ENCODE results near the gene FAM135A.
A peak's percentile ranks its signal among the peaks of the same experiment; 100 is the strongest.

FAM135A gene

DNA sequence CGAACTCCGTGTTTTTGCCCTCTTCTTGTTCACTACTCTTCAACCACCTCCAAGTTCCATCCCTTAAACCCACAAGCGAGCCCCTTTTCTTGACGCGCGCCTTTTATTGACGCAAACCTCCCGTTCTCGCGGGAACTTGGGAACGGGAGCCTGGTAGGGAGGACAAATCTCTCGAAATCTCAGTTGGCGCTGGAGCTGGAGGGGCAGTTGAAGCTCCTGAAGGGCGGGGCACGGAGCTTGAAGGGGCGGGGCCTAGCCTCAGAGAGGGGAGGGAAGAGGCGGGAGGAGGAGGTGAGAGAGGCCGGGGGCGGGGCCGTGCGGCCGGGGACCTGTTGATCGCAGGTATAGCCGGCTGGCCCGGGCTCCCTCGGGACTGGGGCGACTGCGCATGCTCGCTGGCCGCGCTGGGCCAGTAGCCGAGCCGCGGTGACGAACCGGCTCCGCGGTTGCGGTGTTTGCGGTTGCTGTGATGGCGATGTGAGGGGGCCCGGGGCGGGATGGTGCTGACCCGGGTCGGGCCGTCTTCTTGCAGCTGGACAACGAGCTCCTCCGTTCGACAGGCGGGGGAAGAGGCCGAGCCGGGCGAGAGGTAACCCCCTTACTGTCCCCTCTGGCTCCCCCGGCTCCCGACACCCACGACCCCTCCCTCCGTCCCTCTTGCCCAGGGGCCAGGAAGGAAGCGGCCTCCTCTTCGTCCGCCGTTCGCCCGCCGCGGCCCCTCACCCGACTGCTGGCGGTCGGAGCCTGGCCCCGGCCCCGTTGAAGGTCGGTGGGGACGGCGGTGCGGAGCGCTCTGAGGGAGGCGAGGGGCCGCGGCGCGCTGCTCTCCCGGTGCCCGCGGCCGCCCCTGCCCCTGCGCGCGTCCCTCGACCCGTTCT, at the start of gene FAM135A:
Gene FAM135A, plus strand, starts transcription at position 395 of the 878 bp plus-strand sequence. CDS start 14,835 bp downstream, outside the sequence.
- Histone ChIP-seq H3K4me1 (ENCODE audit: insufficient read depth, low read length) (0 out of 2 replicates have a peak, but pooled peaks cover 4% of the 10 kb centered on the region), H3K9me3 (ENCODE audit: control insufficient read depth, insufficient read depth, low read length) (no peaks in the 10 kb centered on the region), H3K9ac (ENCODE audit: low read depth, low read length) (peak within 1 kb of the TSS; percentile 98), H3K36me3 (ENCODE audit: insufficient read depth, low read length) (no peaks in the 10 kb centered on the region)

DNA sequence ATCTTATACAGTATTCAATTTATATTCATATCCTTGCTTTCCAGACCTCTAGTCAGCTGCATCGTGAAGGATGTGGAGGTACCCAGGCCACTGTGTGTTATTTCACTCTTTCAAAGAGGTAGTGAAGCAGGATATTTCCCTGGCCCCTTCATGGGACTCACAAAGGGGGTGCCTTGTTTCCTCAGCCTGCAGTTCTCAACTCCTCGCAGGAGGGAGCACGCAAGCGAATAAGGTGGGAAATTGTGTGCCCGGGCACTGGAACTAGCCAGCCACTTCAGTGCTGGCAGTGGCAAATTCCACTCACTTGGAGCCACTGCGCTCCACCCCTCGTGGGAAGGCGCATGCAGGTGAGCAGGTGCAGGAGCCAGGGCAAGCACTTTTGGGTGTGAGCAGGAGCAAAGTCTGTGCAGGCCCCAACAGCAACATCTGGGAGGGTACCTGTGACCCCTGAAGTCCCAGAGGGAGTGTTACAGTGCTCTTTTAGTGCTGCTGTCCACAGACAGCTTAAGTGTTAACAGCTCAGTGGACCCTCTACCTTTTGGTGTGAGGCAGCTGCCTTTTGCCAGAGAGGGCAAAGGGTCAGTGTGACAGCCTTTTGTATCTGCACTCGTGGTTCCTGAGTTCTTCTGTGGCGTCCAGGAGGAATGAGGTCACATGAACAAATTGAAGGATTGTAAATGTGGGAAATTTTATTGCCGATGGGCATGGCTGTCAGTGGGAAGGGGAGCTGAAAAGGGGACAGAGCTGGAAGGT, 49.4 kb upstream of the FAM135A start:
- H3K4me1 ChIP-seq (ENCODE audit: insufficient read depth, low read length) = no peaks in the 10 kb centered on the region
- no peaks in the 10 kb centered on the region for H3K36me3 ChIP-seq (ENCODE audit: insufficient read depth, low read length)

DNA sequence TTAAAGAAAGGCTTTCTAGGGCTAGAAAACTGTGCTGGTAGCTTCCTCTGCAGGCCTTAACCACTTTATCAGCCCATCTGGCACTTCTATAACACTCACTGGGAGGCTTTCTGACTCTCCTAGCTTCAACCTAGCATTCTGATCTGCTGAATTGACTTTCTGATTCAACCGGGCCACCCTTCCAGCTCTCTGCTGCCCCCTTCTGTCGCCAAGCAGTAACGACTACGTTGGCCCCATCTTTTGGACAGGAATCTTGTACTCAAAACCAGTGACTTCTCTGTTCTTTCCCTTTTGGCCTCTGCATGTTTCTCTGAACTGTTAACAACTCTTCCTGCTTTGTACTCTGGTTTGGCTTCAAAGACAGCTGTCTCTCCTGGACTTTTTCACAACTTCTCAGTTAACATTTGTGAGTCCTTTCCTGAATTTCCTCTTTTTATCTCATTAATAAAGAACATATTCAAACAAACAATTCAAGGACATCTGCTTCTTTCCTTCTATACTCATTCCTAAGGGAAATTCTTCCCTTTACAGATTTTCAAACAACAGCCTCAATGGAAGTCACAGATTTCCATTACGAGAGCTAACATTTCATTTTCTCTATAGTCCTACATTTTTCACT, 43.9 kb upstream of the FAM135A start:
- no peaks in the 10 kb centered on the region for H3K36me3 ChIP-seq (ENCODE audit: insufficient read depth, low read length)
- H3K9me3 ChIP-seq (ENCODE audit: control insufficient read depth, insufficient read depth, low read length) = no peaks in the 10 kb centered on the region
- H3K9ac ChIP-seq (ENCODE audit: low read depth, low read length) = no peak overlapping the region
- no peaks in the 10 kb centered on the region for H3K4me1 ChIP-seq (ENCODE audit: insufficient read depth, low read length)

More for the DNA sequence above, 49.4 kb upstream of the FAM135A start:
- Histone ChIP-seq H3K9me3 (ENCODE audit: control insufficient read depth, insufficient read depth, low read length) (no peaks in the 10 kb centered on the region), H3K9ac (ENCODE audit: low read depth, low read length) (no peak overlapping the region)

DNA sequence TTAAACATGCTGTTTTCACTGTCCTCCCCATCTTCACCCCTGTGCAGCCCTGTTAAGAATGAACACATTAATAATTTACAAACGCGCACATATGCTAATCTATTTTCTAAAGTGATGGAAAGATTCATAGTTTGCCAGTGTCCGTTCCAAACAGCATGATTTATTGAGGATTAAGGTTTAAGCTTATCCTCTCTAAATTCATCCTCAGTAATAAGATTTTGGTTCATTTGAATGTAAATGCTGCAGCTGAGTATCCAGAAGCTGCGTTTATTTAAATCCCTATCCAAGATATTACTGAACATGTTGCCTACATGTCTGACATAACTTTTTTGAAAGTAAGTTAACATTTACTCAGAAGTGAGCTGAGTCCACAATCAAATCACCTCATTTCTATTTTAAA, 42.8 kb upstream of the FAM135A start:
- no peaks in the 10 kb centered on the region for H3K9me3 ChIP-seq (ENCODE audit: control insufficient read depth, insufficient read depth, low read length)
- no peak overlapping the region for H3K9ac ChIP-seq (ENCODE audit: low read depth, low read length)
- no peaks in the 10 kb centered on the region for H3K36me3 ChIP-seq (ENCODE audit: insufficient read depth, low read length)
- no peaks in the 10 kb centered on the region for H3K4me1 ChIP-seq (ENCODE audit: insufficient read depth, low read length)

DNA sequence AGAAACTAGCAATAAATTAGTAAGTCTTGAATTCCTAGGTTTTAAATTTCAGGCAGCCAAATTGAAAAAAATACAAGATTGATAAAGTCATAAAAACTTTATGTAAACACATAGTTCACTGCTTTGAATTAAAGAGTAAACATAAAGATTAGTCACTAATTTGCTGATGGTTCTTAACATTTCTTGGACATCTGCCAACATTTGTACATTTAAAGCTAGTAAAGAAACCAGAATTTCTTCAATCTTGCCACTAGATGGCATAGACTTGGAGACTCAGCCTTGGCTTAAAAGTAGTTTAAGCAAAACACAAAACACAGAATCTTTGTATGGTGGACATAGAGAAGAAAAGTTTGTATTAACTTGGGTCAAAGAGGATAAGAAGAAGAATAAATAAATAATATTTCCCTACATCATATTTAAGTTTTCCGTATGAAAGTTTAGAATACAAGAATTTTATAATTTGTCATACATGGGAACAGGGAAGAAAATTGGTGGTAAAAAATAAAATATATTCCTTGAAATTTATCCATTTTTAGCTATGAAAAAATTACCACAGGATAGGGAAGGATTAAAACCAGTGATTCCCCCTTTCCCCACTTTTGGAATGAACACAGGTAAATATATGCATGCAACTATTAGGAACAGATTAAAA, 41.7 kb upstream of the FAM135A start:
- Histone ChIP-seq H3K36me3 (ENCODE audit: insufficient read depth, low read length) (no peaks in the 10 kb centered on the region), H3K4me1 (ENCODE audit: insufficient read depth, low read length) (no peaks in the 10 kb centered on the region), H3K9ac (ENCODE audit: low read depth, low read length) (no peak overlapping the region), H3K9me3 (ENCODE audit: control insufficient read depth, insufficient read depth, low read length) (no peaks in the 10 kb centered on the region)

DNA sequence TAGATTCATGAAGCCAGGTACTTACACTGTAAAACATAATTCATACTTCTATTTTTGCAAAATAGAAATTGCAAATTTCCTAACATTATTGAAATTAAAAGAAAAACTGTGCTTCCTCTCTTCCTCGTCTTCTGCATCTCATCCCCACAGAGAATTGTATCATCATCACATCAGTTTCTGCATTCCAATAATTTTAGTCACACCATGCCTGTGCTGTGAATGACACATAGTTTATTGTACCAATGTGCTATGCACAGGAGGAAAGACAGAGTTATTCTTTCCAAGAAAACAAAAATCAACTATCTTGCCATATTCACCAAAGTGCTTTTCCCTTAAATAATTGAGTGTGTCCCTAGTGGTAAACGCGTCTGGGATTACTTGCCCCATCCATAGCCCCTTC, 38.1 kb upstream of the FAM135A start:
- Histone ChIP-seq H3K9me3 (ENCODE audit: control insufficient read depth, insufficient read depth, low read length) (no peaks in the 10 kb centered on the region), H3K4me1 (ENCODE audit: insufficient read depth, low read length) (no peaks in the 10 kb centered on the region), H3K9ac (ENCODE audit: low read depth, low read length) (no peak overlapping the region), H3K36me3 (ENCODE audit: insufficient read depth, low read length) (no peaks in the 10 kb centered on the region)

DNA sequence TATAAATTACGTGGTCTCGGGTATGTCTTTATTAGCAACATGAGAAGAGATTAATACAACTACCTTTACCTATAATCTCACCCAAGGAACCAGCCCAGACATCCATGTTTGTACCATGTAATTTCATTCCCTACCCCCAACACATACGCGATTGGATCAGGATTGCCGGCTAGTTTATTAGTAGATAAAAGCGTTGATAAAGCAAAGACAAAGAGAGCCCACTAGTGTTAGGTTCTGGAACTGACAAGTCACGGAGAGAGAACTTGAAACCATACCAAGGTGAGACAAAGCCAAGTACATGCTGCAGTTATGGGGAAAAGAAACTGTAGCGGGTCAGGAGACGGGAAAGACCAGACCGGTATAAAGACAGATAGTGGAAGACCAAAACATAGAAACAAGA, 37.4 kb upstream of the FAM135A start:
- no peaks in the 10 kb centered on the region for H3K36me3 ChIP-seq (ENCODE audit: insufficient read depth, low read length)
- H3K4me1 ChIP-seq (ENCODE audit: insufficient read depth, low read length) = no peaks in the 10 kb centered on the region
- H3K9me3 ChIP-seq (ENCODE audit: control insufficient read depth, insufficient read depth, low read length) = no peaks in the 10 kb centered on the region
- no peak overlapping the region for H3K9ac ChIP-seq (ENCODE audit: low read depth, low read length)

DNA sequence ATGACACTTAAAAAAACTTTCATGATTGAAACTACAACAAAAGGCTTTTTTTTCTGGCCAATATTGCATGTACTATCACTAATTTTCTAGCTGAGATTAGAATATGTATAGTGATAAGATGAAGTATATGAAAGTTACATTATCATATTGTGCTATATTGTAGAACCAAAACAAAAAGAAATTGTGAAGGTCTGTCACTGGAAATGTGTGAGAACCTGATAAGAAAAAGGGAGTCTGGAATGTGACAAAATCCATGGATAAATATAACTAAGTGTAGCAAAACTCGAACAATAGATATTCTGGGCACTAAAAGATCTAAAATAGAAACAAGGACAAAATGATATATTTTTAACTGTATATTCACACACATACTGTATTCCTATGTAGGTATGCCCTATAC, 36.7 kb upstream of the FAM135A start:
- no peaks in the 10 kb centered on the region for H3K36me3 ChIP-seq (ENCODE audit: insufficient read depth, low read length)
- H3K9ac ChIP-seq (ENCODE audit: low read depth, low read length) = no peak overlapping the region

DNA sequence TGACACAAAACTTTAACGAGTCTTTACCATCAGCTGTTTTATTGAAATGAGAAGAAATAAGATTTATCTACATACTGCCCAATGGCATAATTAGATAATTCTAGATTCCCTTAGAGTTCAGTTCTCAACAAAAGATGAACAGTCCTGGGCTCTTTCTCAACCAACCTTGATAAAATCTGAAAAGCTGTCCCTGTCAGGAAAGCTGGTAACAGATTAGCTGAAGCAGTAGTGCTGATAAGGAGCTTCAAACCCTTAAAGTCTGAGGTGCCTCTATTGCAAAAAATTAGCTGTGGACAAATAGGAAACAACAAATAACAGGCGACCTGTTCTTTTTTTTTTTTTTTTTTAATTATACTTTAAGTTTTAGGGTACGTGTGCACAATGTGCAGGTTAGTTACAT, 35.9 kb upstream of the FAM135A start:
- H3K9me3 ChIP-seq (ENCODE audit: control insufficient read depth, insufficient read depth, low read length) = no peaks in the 10 kb centered on the region
- H3K4me1 ChIP-seq (ENCODE audit: insufficient read depth, low read length) = no peaks in the 10 kb centered on the region
- H3K36me3 ChIP-seq (ENCODE audit: insufficient read depth, low read length) = no peaks in the 10 kb centered on the region
- no peak overlapping the region for H3K9ac ChIP-seq (ENCODE audit: low read depth, low read length)

More for the DNA sequence above, 36.7 kb upstream of the FAM135A start:
- Histone ChIP-seq H3K9me3 (ENCODE audit: control insufficient read depth, insufficient read depth, low read length) (no peaks in the 10 kb centered on the region), H3K4me1 (ENCODE audit: insufficient read depth, low read length) (no peaks in the 10 kb centered on the region)

DNA sequence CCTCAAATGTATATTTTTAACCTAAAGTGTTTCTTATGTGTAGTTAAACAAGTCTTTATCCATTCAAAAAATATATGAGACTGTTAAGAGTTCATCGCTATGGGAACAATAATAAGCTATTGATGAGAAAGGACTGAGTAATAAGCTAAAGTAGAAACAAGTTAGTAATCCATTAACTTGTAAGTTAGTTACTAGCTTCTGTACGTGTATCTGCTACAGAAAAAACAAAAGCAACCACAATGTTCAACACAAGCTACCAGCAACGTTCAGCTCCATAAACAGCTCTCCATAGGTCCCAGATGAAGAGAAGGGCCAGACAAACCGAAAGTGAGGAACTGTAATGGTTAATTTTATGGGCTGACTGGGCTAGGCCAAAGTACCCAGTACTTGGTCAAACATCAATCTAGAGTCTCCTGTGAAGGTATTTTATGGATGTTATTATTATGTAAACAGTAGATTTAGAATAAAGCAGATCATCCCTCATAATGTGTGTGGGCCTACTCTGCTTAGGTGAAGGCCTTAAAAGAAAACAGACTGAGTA, 33.8 kb upstream of the FAM135A start:
- Histone ChIP-seq H3K4me1 (ENCODE audit: insufficient read depth, low read length) (no peaks in the 10 kb centered on the region), H3K9me3 (ENCODE audit: control insufficient read depth, insufficient read depth, low read length) (no peaks in the 10 kb centered on the region), H3K36me3 (ENCODE audit: insufficient read depth, low read length) (no peaks in the 10 kb centered on the region), H3K9ac (ENCODE audit: low read depth, low read length) (no peak overlapping the region)

DNA sequence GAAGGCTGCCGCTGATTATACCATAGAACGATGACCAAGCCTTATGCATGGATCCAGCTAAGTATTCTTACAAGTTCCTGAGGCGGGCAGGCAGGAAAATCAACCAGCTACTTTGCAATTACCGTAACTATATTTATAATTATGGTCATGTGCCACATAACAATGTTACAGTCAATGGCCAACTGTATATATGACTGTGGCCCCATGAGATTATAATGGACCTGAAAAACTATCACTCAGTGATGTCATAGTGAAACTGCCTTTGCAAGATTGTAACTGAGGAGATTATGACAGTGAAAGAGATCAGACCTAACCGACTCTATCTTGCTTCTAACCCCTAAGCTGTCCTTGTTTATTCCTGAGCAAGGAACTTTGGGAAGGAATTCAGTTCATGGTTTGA, 33.1 kb upstream of the FAM135A start:
- H3K36me3 ChIP-seq (ENCODE audit: insufficient read depth, low read length) = no peaks in the 10 kb centered on the region

DNA sequence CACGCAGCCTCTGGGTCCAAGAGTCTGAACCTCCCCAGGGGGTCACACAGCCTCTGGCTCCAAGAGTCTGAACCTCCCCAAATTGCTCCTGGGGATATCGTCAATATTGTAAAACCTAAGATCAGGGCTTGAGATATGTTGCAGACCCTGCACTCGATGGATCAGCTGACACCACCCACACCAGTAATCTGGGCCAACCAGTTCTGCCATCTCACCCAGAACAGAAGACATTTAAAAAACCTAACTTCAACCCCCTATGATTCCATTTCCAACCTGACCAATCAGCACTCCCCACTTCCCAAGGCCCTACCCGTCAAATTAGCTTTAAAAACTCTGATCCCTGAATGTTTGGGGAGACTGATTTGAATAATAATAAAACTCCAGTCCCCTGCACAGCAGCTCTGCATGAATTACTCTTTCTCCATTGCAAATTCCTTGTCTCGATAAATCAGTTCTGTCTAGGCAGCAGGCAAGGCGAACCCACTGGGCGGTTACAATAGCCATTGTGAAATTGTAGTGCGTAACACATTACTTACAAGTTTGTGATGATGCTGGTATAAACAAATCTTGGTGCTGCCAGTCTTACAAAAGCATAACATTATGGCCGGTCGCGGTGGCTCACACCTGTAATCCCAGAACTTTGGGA, 32.4 kb upstream of the FAM135A start:
- Histone ChIP-seq H3K36me3 (ENCODE audit: insufficient read depth, low read length) (no peaks in the 10 kb centered on the region), H3K9me3 (ENCODE audit: control insufficient read depth, insufficient read depth, low read length) (no peaks in the 10 kb centered on the region), H3K4me1 (ENCODE audit: insufficient read depth, low read length) (no peaks in the 10 kb centered on the region), H3K9ac (ENCODE audit: low read depth, low read length) (no peak overlapping the region)

More for the DNA sequence above, 33.1 kb upstream of the FAM135A start:
- Histone ChIP-seq H3K9ac (ENCODE audit: low read depth, low read length) (no peak overlapping the region), H3K4me1 (ENCODE audit: insufficient read depth, low read length) (no peaks in the 10 kb centered on the region), H3K9me3 (ENCODE audit: control insufficient read depth, insufficient read depth, low read length) (no peaks in the 10 kb centered on the region)

DNA sequence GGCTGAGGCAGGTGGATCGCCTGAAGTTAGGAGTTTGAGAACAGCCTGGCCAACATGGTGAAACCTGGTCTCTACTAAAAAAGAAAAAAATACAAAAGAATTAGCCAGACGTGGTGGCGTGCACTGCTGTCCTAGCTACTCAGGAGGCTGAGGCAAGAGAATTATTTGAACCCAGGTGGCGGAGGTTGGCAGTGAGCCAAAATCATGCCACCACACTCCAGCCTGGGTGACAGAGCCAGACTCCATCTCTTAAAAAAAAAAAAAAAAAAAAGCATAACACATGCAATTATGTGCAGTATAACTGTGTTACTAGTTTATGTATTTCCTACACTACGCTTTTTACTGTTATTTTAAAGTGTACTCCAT, 31.9 kb upstream of the FAM135A start:
- Histone ChIP-seq H3K9ac (ENCODE audit: low read depth, low read length) (no peak overlapping the region), H3K4me1 (ENCODE audit: insufficient read depth, low read length) (no peaks in the 10 kb centered on the region), H3K36me3 (ENCODE audit: insufficient read depth, low read length) (no peaks in the 10 kb centered on the region), H3K9me3 (ENCODE audit: control insufficient read depth, insufficient read depth, low read length) (no peaks in the 10 kb centered on the region)

DNA sequence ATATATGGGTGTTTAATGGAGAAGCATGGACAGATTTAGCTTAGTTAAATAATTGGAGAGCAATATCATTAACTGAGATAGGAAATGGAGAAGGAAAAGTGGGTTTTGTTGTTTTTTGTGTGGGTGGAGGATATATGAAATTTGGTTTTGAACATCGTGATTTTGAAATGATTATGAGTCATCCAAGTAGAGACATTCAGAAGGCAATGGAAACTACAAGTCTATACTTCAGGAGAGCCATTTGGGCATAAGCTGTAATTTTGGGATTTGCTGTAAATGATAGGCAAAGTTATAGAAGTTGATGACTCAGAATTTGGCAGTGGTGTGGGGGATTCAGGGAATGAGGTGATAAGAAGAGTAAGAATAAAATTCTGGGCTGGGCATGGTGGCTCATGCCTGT, 27.4 kb upstream of the FAM135A start:
- Histone ChIP-seq H3K9ac (ENCODE audit: low read depth, low read length) (no peak overlapping the region), H3K36me3 (ENCODE audit: insufficient read depth, low read length) (no peaks in the 10 kb centered on the region), H3K4me1 (ENCODE audit: insufficient read depth, low read length) (no peaks in the 10 kb centered on the region), H3K9me3 (ENCODE audit: control insufficient read depth, insufficient read depth, low read length) (no peaks in the 10 kb centered on the region)

Measured in ES-I3 (cell line).